Right lobe of liver (tissue), 6 donors: ENCODE measurements around the gene FBLIM1. TPM values are rescaled to one million over a fixed set of nuclear protein-coding genes. Genes with fewer than 3 reads are reported as not detected.

Experiments used
- ATAC-seq, 4 donors: fragments of 200-7000 bp; cut with Tn5 transposase; one replicate each; pipeline ENCODE4 v1.9.1; 2020; ENCODE audit warnings: mild to moderate bottlenecking in 4 of 4, moderate library complexity in 4 of 4
- DNase-seq, 3 donors: peaks; one replicate each; pipeline ENCODE4 v3.0.0-alpha.2; 2020
- H3K27ac ChIP-seq, 3 donors: fragments of 200-600 bp; one replicate each; pipeline ENCODE4 v1.8.0; 2022
- H3K27me3 ChIP-seq, 2 donors: fragments of 200-600 bp; one replicate each; pipeline ENCODE4 v1.8.0; 2022
- H3K36me3 ChIP-seq, 4 donors: fragments of 200-600 bp; sonication (generic) in 1 of 4; one replicate each; pipeline versions ENCODE4 v1.5.1 to v1.8.0; 2017 to 2022; ENCODE audit warnings: control low read depth in 1 of 4
- H3K4me1 ChIP-seq, 4 donors: fragments of 200-600 bp; sonication (generic) in 1 of 4; one replicate each; pipeline versions ENCODE4 v1.5.1 to v1.8.0; 2017 to 2022; ENCODE audit warnings: control low read depth in 1 of 4
- H3K4me3 ChIP-seq, 3 donors: fragments of 200-600 bp; one replicate each; pipeline ENCODE4 v1.8.0; 2022
- H3K9me3 ChIP-seq, 4 donors: fragments of 200-600 bp; sonication (generic) in 1 of 4; one replicate each; pipeline versions ENCODE4 v1.5.1 to v1.8.0; 2017 to 2022; ENCODE audit warnings: control low read depth in 1 of 4
- POLR2A ChIP-seq: fragments of 450-650 bp; IDR thresholded peaks from one replicate; pipeline ENCODE4 v1.6.1; 2017; ENCODE audit warnings: antibody characterized with exemption, mild to moderate bottlenecking
- WGBS: methylation state at CpG from one replicate; pipeline ENCODE4 v1.1.6; 2018; ENCODE audit warnings: low coverage, low lambda C conversion rate; ENCODE audit not compliant: insufficient coverage; ENCODE audit errors: missing lambda C conversion rate; 5-methylcytosine and 5-hydroxymethylcytosine counted together
- intact Hi-C, 2 donors: fragments of 100-400 bp; cut with DNase I; formaldehyde crosslinking; loops; one replicate each; pipeline versions ENCODE4 v1.11.2 to v1.14.1; 2022
- total RNA-seq, 6 experiments: library from RNA; depleted of rRNA in 2 of 6; stranded (reverse); fragments of >200 nt in 2 of 6; fragmentation: NEBNext Ultra II Directional in 3 of 6; extraction: Animal tissue kit (Norgen Biotek cat#: 25700) in 3 of 6; gene quantifications; one replicate each; pipeline versions ENCODE4 v1.1.0 to v1.2.4, GENCODE V29; 2016 to 2023
- TF ChIP-seq, protein P1 (sequence below), 4 donors: fragments of 200-600 bp in 3 of 4; fragments of 450-650 bp in 1 of 4; IDR thresholded peaks; one replicate each; pipeline versions ENCODE4 v1.5.1 to v1.8.0; 2016 to 2022; ENCODE audit warnings: antibody characterized with exemption in 4 of 4, mild to moderate bottlenecking in 2 of 4
- donor health status: DM: no; HTN: yes; CAD: no.
- donor health status: DM: no; HTN: no; CAD: no.
- donor health status: DM: no; HTN: no; CAD: no.
- donor health status: DM: no; HTN: yes; CAD: no.
- donor health status: DM: no; HTN: yes; CAD: no.

FBLIM1 gene
- total RNA-seq, 6 experiments from 2014 or later = 4.0 to 13.1 (median 6.0) TPM

DNA sequence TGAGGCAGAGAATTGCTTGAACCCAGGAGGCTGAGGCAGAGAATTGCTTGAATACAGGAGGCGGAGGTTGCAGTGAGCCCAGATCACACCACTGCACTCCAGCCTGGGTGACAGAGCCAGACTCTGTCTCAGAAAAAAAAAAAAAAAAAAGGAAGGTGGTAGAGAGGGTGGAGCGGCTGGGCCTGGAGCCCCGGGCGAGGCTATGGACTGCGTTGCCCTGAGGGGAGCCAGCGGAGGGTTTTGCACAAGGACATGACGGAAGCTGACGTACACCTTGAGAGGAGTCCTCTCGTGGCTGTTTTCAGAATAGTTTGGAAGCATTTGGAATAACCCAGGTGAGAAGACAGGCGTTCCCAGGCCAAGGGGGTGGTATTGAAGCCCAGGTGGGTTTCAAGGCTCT, 6.9 kb upstream of the FBLIM1 start:
- Histone ChIP-seq H3K36me3 (no peaks in the 10 kb centered on the region), H3K27me3 (no peaks in the 10 kb centered on the region), H3K4me3 (no peak overlapping the region), H3K9me3 (no peaks in the 10 kb centered on the region), H3K27ac (no peak overlapping the region), H3K4me1 (no peaks in the 10 kb centered on the region)
- ATAC-seq (no peak), DNase-seq (no peak)
- intact Hi-C loops = no loop called here
- TF ChIP-seq, protein P1, sequence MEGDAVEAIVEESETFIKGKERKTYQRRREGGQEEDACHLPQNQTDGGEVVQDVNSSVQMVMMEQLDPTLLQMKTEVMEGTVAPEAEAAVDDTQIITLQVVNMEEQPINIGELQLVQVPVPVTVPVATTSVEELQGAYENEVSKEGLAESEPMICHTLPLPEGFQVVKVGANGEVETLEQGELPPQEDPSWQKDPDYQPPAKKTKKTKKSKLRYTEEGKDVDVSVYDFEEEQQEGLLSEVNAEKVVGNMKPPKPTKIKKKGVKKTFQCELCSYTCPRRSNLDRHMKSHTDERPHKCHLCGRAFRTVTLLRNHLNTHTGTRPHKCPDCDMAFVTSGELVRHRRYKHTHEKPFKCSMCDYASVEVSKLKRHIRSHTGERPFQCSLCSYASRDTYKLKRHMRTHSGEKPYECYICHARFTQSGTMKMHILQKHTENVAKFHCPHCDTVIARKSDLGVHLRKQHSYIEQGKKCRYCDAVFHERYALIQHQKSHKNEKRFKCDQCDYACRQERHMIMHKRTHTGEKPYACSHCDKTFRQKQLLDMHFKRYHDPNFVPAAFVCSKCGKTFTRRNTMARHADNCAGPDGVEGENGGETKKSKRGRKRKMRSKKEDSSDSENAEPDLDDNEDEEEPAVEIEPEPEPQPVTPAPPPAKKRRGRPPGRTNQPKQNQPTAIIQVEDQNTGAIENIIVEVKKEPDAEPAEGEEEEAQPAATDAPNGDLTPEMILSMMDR (IDR thresholded peaks at IDR 0.05) = no peak
- no peak for TF ChIP-seq POLR2A
- WGBS = 81% methylated on average over 7 of the region's 10 CpGs

DNA sequence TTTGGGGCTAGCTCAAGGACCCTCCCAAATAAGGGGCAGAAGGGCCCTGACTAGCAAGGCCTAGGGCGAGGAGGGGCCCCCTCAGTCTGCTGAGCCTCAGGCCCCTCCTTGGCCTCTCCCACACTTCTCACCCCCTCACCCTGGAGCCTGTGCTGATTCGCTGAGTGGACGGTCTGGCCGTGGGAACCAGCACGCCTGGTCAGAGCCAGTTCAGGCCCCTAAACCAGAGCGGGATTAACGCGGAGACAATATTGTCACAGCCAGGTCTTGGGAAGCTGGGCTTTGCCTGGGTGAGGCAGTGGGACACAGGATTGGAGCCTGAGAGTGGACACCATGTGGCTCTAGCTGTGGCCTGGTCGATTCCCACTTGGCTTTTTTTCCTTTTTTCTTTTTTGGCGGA, 4.8 kb upstream of the FBLIM1 start:
- 87% methylated on average over 4 of the region's 10 CpGs for WGBS
- peaks cover 0 to 3% (median 0%) of the 10 kb centered on the region in 4 donors for H3K4me1 ChIP-seq
- H3K27ac ChIP-seq = no peak overlapping the region
- H3K9me3 ChIP-seq = no peaks in the 10 kb centered on the region
- H3K36me3 ChIP-seq = no peaks in the 10 kb centered on the region
- no peaks in the 10 kb centered on the region for H3K27me3 ChIP-seq
- TF ChIP-seq POLR2A = no peak
- TF ChIP-seq, protein P1 (IDR thresholded peaks at IDR 0.05) = no peak
- ATAC-seq (no peak), DNase-seq (no peak)
- intact Hi-C loops = no loop called here
- H3K4me3 ChIP-seq = no peak overlapping the region

DNA sequence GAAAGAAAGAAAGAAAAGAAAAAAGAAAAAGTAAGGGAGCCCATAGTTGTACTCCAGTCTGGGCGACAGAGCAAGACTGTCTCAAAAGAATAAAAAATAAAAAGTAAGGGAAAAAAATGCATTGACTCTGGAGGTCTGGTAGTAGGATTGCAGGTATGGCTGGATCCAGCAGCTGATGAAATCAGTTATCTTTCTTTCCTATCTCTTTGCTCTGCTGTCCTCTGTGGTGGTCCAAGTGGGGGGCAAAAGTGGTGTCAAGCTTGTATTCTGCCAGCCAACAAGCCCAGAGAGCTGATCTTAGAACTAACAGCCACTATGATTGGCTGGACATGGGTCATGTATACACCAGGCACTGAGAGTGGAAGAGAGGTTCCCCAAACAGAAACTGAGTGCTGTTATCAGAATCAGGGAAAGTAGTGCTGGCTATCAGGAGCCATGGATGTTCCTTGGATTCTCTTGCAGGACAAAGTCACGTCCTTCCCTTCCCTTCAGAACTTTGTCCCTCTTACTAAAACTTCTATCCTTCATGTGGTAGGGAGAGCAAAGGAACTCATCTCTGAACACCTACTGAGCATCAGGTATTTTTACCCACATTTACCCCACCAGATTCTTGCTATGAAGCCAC, 3.5 kb upstream of the FBLIM1 start:
- WGBS = 75% methylated on average over 1 of the region's 2 CpGs
- no peak for ATAC-seq

DNA sequence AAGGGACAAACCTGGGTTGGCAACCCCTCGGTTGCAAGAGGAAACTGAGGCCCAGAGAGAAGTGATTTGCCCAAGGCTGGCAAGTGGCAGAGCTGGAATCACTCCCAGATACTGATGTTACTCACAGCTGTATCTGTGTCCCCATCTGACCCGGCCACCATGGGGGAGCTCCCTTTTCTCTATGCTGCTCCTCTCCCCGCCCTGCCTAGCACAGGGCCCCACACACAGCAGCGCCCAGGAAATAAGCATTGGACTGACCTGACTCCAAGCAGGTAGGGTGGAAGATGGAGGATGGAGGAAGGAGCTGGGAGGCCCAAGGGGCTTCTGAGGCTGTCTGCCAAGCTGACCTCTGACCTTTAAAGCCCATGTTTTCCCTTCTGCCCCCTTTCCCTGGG, 3.0 kb upstream of the FBLIM1 start:
- H3K9me3 ChIP-seq = no peaks in the 10 kb centered on the region
- 61% methylated on average over 3 of the region's 4 CpGs for WGBS
- H3K27ac ChIP-seq = no peak overlapping the region
- no peak overlapping the region for H3K4me3 ChIP-seq
- no peaks in the 10 kb centered on the region for H3K27me3 ChIP-seq
- no peak for DNase-seq
- peaks cover 0 to 6% (median 0%) of the 10 kb centered on the region in 4 donors for H3K4me1 ChIP-seq
- intact Hi-C loops = no loop called here
- no peaks in the 10 kb centered on the region for H3K36me3 ChIP-seq
- no peak for ATAC-seq
- TF ChIP-seq, protein P1 (IDR thresholded peaks at IDR 0.05) = no peak
- TF ChIP-seq POLR2A = no peak

More for the DNA sequence above, 3.5 kb upstream of the FBLIM1 start:
- peaks cover 0 to 6% (median 0%) of the 10 kb centered on the region in 4 donors for H3K4me1 ChIP-seq
- no peak overlapping the region for H3K27ac ChIP-seq
- H3K4me3 ChIP-seq = no peak overlapping the region
- no peaks in the 10 kb centered on the region for H3K36me3 ChIP-seq
- no peak for DNase-seq
- intact Hi-C loops = no loop called here
- TF ChIP-seq POLR2A = no peak
- no peaks in the 10 kb centered on the region for H3K9me3 ChIP-seq
- no peaks in the 10 kb centered on the region for H3K27me3 ChIP-seq

DNA sequence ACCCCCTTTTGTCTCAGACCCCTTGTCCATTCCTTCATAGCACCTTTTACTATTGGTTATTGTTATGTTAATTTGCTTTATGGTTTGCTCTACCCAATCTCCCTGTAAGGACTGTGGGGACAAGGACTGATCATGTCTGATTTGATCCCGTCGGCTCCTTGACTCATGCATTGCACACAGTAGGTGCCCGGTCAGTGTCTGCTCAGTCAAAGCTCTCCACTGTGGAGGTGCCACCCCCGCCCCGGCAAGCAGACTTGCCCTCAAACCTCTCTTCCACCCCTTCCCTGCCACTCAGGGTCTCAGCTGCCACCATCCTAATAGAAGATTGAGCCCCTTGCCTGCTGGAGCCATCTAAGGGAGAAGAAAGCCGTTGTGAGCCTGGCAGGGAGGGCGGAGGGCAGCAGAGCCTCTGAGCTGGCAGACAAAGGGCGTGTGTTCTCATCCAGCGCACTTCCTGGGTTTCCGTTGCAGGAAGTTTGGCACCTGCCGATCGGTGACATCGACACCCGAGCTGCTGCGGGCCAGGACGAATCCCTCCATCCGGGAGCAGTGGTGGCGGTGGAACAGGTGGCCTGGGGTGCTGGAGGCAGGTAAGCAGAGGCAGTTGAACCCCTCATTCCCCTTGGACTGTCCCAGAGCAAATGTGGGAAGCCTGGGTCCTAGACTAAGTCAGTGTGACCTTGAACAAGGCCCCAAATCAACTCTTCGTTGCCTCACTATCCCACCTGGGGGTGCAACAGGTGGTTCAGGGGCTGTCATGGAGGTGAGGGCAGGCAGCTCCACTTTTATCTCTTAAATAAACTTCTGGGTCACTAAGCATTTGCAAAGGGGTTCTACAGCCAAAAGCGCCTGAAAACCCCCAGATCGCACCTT, 2.2 kb upstream of the FBLIM1 start:
- H3K36me3 ChIP-seq = no peaks in the 10 kb centered on the region
- no peak overlapping the region for H3K4me3 ChIP-seq
- whole genome bisulfite sequencing = 58% methylated on average over 6 of the region's 21 CpGs
- intact Hi-C loops = no loop called here
- H3K4me1 ChIP-seq = peaks cover 0 to 6% (median 0%) of the 10 kb centered on the region in 4 donors
- no peaks in the 10 kb centered on the region for H3K9me3 ChIP-seq
- TF ChIP-seq, protein P1 (IDR thresholded peaks at IDR 0.05) = no peak
- TF ChIP-seq POLR2A = peak; percentile 58
- H3K27ac ChIP-seq = no peak overlapping the region
- DNase-seq (no peak), ATAC-seq (peak; percentile 8 to 35 (median 24))
- no peaks in the 10 kb centered on the region for H3K27me3 ChIP-seq
